Adrenal gland (tissue), 12 donors: ENCODE measurements around the gene MAST4. TPM values are rescaled to one million over a fixed set of nuclear protein-coding genes. Genes with fewer than 3 reads are reported as not detected.

ENCODE experiments used
- DNase-seq, 7 donors: peaks; one replicate each; pipeline ENCODE4 v3.0.0-alpha.2; 2019 to 2020
- H3K27ac ChIP-seq, 5 donors: fragments of 200-600 bp; sonication (generic) in 4 of 5; 1 replicate in 3 of 5; 2 replicates in 2 of 5; pipeline versions ENCODE4 v1.5.1 to v1.8.0; 2016 to 2020; ENCODE audit warnings: mild to moderate bottlenecking in 1 of 5
- H3K27me3 ChIP-seq: fragments of 200-600 bp; 2 replicates; pipeline ENCODE4 v1.8.0; 2021
- H3K36me3 ChIP-seq, 2 donors: fragments of 200-600 bp; replicated peaks in 1 of 2; 1 replicate in 1 of 2; 2 replicates in 1 of 2; pipeline versions ENCODE4 v1.5.1 to v1.8.0; 2018 to 2022
- H3K4me1 ChIP-seq, 2 donors: fragments of 200-600 bp; replicated peaks in 1 of 2; 1 replicate in 1 of 2; 2 replicates in 1 of 2; pipeline versions ENCODE4 v1.5.1 to v1.8.0; 2018 to 2021
- H3K4me3 ChIP-seq, 4 donors: fragments of 200-600 bp; sonication (generic) in 3 of 4; one replicate each; pipeline ENCODE4 v1.5.1; 2016 to 2018
- H3K9me3 ChIP-seq, 3 donors: fragments of 200-600 bp; sonication (generic) in 1 of 3; replicated peaks in 1 of 3; 1 replicate in 2 of 3; 2 replicates in 1 of 3; pipeline versions ENCODE4 v1.5.1 to v1.8.0; 2016 to 2021
- CTCF ChIP-seq, 6 experiments: fragments of 450-650 bp in 4 of 6; fragments of 200-600 bp in 2 of 6; sonication (generic) in 1 of 6; IDR thresholded peaks; 1 replicate in 5 of 6; 2 replicates in 1 of 6; pipeline versions ENCODE4 v1.5.1 to v1.8.0; 2016 to 2021; ENCODE audit warnings: antibody characterized with exemption in 6 of 6, mild to moderate bottlenecking in 2 of 6, moderate library complexity in 1 of 6
- POLR2A ChIP-seq, 2 donors: fragments of 450-650 bp; IDR thresholded peaks; one replicate each; pipeline ENCODE4 v1.6.1; 2017; ENCODE audit warnings: antibody characterized with exemption in 2 of 2, mild to moderate bottlenecking in 2 of 2, moderate library complexity in 1 of 2
- WGBS, 4 donors: extraction: QIAGEN DNeasy Blood & Tissue Kit in 2 of 4; methylation state at CpG; one replicate each; pipeline versions ENCODE4 v1.1.5 to v1.1.7; 2013 to 2017; 5-methylcytosine and 5-hydroxymethylcytosine counted together
- intact Hi-C, 2 donors: fragments of 100-400 bp; cut with DNase I; formaldehyde crosslinking; loops; one replicate each; pipeline versions ENCODE4 v1.14.1 to v1.15.0; 2022 to 2023
- polyA plus RNA-seq, 3 donors: library from polyadenylated mRNA; stranded (reverse); fragments of 200-250 nt in 2 of 3; fragments of 350-450 nt in 1 of 3; fragmentation: Illumina TruSeq in 1 of 3; extraction: RNeasy Lipid Tissue Mini Kit (QIAGEN cat#74804) in 1 of 3; gene quantifications; one replicate each; pipeline ENCODE4 v1.2.3, GENCODE V29; 2013 to 2014
- total RNA-seq, 9 donors: library from RNA; depleted of rRNA in 4 of 9; stranded (reverse); fragments of >200 nt in 4 of 9; fragments of 120-200 nt in 1 of 9; fragmentation: NEBNext Ultra II Directional in 1 of 9; extraction: Animal tissue kit (Norgen Biotek cat#: 25700) in 1 of 9; gene quantifications; one replicate each; pipeline versions ENCODE4 v1.1.0 to v1.2.4, GENCODE V29; 2013 to 2023
- donor health status: healthy with polysubstance abuse.
- donor health status: Bipolar disorder and iron deficiency.
- donor health status: DM: yes; HTN: yes; CAD: no.
- donor health status: DM: no; HTN: no; CAD: no.
- donor health status: DM: no; HTN: no; CAD: no.
- donor health status: DM: yes; HTN: yes; CAD: no.

The MAST4 gene
- total and polyA plus RNA-seq, 12 donors, result 12.3 to 95.0 (median 42.8) TPM

DNA sequence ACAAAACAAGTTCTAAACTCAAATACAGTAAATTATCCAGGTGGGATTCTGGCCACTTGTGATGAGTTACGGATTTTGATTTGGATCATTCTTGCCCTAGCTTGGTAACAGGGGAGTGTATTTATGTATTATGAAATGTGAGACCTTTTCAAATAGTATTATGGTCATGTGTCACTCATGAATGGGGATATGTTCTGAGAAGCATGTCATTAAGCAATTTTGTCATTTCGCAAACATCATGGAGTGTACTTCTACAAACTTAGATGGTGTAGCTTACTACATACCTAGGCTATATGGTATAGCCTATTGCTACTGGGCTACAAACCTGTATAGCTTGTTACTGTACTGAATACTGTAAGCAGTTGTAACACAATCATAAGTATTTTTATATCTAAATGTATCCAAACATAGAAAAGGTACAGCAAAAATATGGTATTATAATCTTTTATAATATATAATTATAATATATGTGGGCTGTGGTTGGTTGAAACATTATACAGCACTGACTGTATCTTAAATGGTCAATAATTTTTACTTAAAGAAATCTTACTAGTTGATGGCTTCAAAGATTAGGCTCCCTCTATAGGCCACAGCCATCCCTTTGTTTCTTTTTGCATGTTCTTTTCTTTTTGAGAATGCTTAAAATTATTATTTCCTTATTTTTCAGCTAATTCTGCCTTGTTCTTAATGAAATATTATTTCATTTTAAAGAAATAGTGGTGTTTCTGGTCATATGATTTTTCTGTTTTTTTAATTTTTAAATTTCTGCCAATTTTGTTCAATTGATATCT is 128.4 kb downstream of the MAST4 start:
- Histone ChIP-seq H3K4me1 (no peaks in the 10 kb centered on the region), H3K36me3 (no peaks in the 10 kb centered on the region), H3K27ac (no peak overlapping the region), H3K4me3 (no peak overlapping the region), H3K9me3 (no peaks in the 10 kb centered on the region), H3K27me3 (no peaks in the 10 kb centered on the region)
- intact Hi-C loops, result no loop called here
- no peak for DNase-seq
- 92 to 95% (median 94%) methylated on average over 2 of the region's 2 CpGs for WGBS, 4 donors
- TF ChIP-seq CTCF (IDR thresholded peaks at IDR 0.05) (peak in 2 of 6 experiments; percentile 10 to 18), POLR2A (IDR thresholded peaks at IDR 0.05) (no peak)

DNA sequence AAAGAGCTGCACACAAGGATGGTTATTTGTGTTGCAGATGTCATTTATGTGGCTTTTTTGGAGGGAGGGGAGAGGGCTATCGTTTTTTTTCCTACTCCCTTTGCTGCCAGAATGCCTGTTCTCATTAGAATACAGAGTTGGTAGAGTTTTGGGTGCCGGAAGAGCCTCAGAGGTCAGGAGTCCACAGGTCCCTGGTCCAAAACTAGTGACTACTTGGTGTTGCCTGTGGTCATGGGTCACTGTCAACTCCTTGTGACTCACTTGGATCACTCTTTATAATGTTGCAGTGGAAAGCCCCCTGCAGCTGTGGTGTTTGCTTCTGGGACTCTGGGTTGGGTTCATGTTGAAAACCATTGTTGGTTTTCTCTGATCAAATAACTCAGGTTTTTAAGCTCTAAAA is 131.4 kb downstream of the MAST4 start:
- Histone ChIP-seq H3K27ac (no peak overlapping the region), H3K36me3 (no peaks in the 10 kb centered on the region), H3K4me1 (no peaks in the 10 kb centered on the region), H3K27me3 (no peaks in the 10 kb centered on the region), H3K4me3 (no peak overlapping the region), H3K9me3 (no peaks in the 10 kb centered on the region)
- TF ChIP-seq POLR2A (IDR thresholded peaks at IDR 0.05) (no peak), CTCF (IDR thresholded peaks at IDR 0.05) (no peak)
- no peak for DNase-seq
- intact Hi-C loops, result no loop called here
- WGBS, 4 donors, result 82 to 93% (median 87%) methylated on average over 2 of the region's 2 CpGs

- no peaks in the 10 kb centered on the region for H3K27me3 ChIP-seq
- no peak for DNase-seq
- H3K4me1 ChIP-seq, result no peaks in the 10 kb centered on the region
- no peak overlapping the region for H3K27ac ChIP-seq
- TF ChIP-seq POLR2A (IDR thresholded peaks at IDR 0.05) (no peak), CTCF (IDR thresholded peaks at IDR 0.05) (no peak)
- WGBS, 4 donors, result 94 to 100% (median 98%) methylated on average over 1 of the region's 1 CpG
- H3K4me3 ChIP-seq, result no peak overlapping the region
- intact Hi-C loops, result no loop called here
- no peaks in the 10 kb centered on the region for H3K36me3 ChIP-seq
- H3K9me3 ChIP-seq, result no peaks in the 10 kb centered on the region
Observed at GRCh38 chr5:66728049-66728448, 131.9 kb downstream of the MAST4 start.

DNA sequence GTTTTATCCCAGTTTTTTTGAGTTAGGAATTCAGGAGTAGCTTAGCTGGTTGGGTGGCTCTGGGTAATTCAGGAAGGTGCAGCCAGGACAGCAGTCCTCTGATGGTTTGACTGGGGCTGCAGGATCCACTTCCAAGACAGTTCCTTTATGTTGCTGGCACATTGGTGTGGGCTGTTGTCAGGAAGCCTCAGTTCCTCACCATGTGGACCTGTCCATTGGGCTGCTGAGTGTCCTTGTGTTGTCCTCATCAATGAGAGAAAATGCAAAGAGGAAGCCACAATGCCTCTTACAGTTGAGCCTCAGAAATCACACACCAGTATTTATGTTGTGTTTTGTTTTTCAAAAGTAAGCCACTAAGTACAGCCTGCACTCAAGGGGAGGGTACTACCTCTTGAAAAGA is 140.9 kb downstream of the MAST4 start:
- H3K9me3 ChIP-seq, result no peaks in the 10 kb centered on the region
- no peak for DNase-seq
- no peak overlapping the region for H3K4me3 ChIP-seq
- H3K27me3 ChIP-seq, result no peaks in the 10 kb centered on the region
- TF ChIP-seq POLR2A (IDR thresholded peaks at IDR 0.05) (no peak), CTCF (IDR thresholded peaks at IDR 0.05) (no peak)
- H3K4me1 ChIP-seq, result no peaks in the 10 kb centered on the region
- no peaks in the 10 kb centered on the region for H3K36me3 ChIP-seq
- H3K27ac ChIP-seq, result no peak overlapping the region
- intact Hi-C loops, result no loop called here
